Iris pigment epithelial cell (primary cell): ENCODE results near the gene FXYD7.
"Not testable (repeated sequence)": the region's sequence is repeated elsewhere in the genome, so short reads cannot be mapped to it uniquely, and the experiment has no call there.

ENCODE experiments used
- DNase-seq: peaks from one replicate; pipeline ENCODE4 v3.0.0-alpha.2; 2011; ENCODE audit warnings: low read depth

The FXYD7 gene

DNA sequence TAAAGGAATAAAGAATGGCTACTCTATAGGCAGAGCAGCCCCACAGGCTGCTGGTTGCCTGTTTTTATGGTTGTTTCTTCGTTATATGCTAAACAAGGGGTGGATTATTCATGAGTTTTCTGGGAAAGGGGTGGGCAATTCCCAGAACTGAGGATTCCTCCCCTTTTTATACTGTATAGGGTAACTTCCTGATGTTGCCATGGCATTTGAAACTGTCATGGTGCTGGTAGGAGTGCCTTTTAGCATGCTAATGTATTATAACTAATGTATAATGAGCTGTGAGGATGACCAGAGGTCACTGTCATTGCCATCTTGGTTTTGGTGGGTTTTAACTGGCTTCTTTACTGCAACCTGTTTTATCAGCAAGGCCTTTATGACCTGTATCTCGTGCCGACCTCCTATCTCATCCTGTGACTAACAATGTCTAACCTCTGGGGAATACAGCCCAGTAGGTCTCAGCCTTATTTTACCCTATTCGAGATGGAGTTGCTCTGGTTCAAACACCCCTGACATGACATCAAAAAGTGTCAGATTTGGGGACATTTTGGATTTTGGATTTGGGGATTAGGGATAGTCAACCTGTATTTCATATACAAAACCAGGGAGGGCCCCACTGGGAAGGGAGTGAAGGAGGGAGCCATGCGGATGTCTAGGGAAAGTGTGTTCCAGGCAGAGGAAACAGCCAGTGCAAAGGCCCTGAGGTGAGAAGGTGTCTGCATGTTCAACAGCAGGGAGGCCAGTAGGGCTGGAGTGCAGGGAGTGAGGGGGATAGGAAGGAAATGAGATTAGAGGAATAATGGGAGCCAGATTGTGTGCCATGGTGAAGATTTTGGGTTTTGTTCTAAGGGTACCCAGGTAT, 22.4 kb downstream of the FXYD7 start:
- DNase-seq = no peak

GRCh38 chr19:35166100-35167063, 23.3 kb downstream of the FXYD7 start:
- no peak for DNase-seq

- no peak for DNase-seq
These were observed 24.4 kb downstream of the FXYD7 start for GRCh38 chr19:35167251-35168119.

DNA sequence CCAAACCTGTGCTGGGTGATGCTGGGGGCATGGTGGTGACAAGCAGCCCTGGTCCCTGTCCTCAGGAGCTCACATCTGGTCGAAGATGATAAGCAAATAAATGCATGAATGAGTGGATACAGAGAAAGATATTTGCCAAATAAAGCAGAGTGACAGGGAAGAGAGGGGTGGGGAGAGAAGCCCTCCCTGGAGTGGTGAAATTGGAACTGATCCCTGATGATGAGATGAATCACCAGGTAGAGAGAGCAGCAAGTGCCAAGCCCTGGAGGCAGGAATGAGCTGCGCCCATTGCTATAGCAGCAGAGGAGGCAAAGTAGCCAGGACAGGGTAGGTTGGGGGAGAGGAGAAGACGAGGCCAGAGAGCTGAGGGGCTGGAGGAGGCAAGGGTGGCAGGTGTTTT, 25.1 kb downstream of the FXYD7 start:
- DNase-seq = no peak

GRCh38 chr19:35169221-35169995, 26.4 kb downstream of the FXYD7 start:
- DNase-seq = no peak

DNA sequence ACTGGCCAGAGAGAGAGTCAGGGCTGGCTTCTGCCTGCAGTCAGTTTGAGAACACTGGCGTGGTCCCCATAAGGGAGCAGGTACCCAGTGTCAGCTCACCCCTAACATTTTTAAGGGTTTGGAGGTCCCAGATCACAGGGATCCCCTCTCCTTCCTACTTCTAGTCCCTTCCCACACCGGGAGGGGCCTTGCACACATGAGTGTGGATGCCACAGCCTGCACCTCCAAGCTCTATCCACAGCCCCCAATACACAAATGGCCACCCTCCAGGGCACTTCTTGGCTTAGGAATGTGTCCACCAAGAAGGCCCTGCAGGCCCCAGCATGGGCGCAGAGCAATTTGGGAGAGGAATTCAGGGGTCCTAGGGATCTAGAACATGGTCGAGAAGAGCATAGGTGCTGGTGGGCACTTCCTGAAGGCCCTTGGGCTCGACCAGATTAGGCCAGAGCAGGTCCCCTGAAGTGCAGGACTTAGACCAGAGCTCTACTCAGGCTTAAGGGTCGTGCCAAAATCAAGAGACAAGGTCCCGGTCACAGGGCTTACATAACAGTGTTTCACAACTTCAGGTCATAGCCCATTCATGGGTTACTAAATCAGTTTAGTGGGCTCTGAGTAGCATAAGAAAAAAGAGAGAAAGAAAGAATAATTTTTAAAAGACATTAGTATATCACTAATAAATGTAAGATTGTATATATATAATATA, 27.5 kb downstream of the FXYD7 start:
- DNase-seq = no peak

GRCh38 chr19:35171730-35172129, 28.7 kb downstream of the FXYD7 start:
- DNase-seq = no peak

DNA sequence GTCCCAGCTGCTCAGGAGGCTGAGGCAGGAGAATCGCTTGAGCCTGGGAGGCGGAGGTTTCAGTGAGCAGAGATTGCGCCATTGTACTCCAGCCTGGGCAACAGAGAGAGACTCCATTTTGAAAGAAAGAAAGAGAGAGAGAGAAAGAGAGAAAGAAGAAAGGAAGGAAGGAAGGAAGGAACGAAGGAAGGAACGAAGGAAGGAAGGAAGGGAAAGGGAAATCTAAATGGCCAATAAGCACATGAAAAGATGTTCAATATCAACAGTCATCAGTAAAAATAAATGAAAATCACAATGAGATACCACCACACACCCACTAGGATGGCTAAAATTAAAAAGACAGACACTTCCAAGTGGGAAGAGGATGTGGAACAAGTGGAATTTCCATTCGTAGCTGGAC, 31.2 kb downstream of the FXYD7 start:
- DNase-seq = no peak

GRCh38 chr19:35176181-35176570, 33.1 kb downstream of the FXYD7 start:
- DNase-seq = no peak

- no peak for DNase-seq
These were observed 34.6 kb downstream of the FXYD7 start for GRCh38 chr19:35177377-35178274.

DNA sequence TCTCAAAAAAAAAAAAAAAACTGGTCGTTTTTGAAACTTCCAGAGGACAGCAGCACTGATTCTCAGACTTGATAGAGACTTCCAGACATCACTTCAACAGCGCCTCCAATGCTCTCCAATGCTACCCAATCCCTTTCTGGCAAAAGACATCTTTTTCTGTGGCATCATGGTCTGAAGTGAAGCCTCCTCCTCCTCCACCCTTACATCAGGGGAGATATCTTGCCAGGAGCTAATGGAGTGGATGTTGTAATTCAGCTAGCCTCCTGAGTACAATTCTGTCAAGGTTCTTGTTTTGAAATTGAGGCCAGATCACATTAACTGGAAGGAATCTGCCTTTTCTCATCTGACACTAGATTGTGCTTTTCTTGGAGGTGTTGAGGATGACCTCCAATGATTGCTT, 35.6 kb downstream of the FXYD7 start:
- DNase-seq = no peak

GRCh38 chr19:35179830-35180229, 36.8 kb downstream of the FXYD7 start:
- no peak for DNase-seq

DNA sequence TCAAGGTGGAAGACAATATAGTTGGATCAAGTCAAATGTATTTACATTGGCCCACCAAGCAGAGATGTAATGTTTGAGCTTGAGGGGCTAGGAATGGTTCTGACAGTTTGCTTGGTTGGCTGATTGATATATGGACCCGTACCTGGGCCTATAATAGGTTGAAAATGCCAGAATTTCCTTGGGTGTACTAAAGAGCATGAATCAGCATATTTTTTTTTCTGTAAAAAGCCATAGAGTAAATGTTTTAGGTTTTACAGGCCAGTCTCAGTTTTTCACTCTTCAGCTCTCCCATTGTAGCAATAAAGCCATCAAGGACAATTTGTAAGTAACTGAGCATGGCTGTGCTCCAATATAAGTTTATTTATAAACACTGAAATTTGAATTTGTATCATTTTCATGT, 38.3 kb downstream of the FXYD7 start:
- DNase-seq = no peak

DNA sequence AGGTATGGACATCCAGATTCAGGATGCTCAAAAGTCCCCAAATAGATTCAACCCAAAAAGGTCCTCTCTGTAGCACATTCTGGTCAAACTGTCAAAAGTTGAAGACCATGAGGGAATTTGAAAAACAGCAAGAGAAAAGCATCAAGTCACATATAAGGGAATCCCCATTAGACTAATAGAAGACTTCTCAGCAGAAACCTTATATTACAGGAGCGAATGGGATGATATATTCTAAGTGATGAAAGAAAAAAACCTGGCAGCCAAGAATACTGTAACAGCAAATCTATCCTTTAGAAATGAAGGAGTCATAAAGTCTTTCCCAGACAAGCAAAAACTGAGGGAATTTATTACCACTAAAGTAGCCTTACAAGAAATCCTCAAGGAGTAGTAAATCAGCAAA, 41.2 kb downstream of the FXYD7 start:
- DNase-seq = no peak

GRCh38 chr19:35184884-35185283, 41.8 kb downstream of the FXYD7 start:
- DNase-seq = no peak

GRCh38 chr19:35194012-35194984, 51.2 kb downstream of the FXYD7 start:
- no peak for DNase-seq

DNA sequence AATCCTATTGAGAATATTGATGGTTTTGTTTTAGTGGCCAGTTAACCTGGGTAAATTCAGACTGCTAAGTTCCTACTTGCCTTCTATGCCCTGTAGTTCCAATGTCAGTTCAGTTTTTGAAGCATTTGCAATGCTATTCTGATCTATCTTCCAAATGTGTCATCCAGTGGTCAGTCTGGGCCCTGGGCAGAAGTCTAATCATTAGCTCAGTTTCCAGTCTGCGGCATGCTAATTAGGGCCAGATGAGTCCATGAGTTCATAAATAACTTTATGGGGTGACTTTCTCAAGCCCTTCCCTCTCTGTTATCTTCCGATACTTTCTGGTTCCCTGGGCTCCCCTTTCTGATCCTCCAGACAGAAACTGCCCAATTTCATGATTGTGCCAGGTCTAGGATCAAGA, 52.8 kb downstream of the FXYD7 start:
- no peak for DNase-seq

- DNase-seq = not testable (repeated sequence)
These were observed 53.8 kb downstream of the FXYD7 start for GRCh38 chr19:35196861-35197260.
